ENCODE measurements around the gene CELA1. TPM values are rescaled to one million over a fixed set of nuclear protein-coding genes. Genes with fewer than 3 reads are reported as not detected.

CELA1 gene
- polyA plus RNA-seq, 1 donor from 2014 or later, result not detected

- Histone ChIP-seq H3K9ac (ENCODE audit: low read length) (no peak overlapping the region), H3K27ac (ENCODE audit: low read length) (no peak overlapping the region), H4K20me1 (ENCODE audit: insufficient read depth) (no peaks in the 10 kb centered on the region), H3K4me3 (ENCODE audit: low read length) (no peak overlapping the region), H2AFZ (ENCODE audit: low read depth, low read length) (no peak overlapping the region), H3K9me3 (ENCODE audit: low read length) (no peaks in the 10 kb centered on the region), H3K79me2 (replicated peaks; ENCODE audit: insufficient read depth, low read length) (no peaks in the 10 kb centered on the region), H3K4me2 (ENCODE audit: low read length) (no peak overlapping the region), H3K36me3 (ENCODE audit: insufficient read depth, low read length) (no peaks in the 10 kb centered on the region), H3F3A (ENCODE audit: insufficient read depth, low read length, poor library complexity, severe bottlenecking) (no peaks in the 10 kb centered on the region), H3K9me2 (ENCODE audit: insufficient read depth, low read length) (no peaks in the 10 kb centered on the region), H3K27me3 (ENCODE audit: insufficient read depth, low read depth, low read length) (no peaks in the 10 kb centered on the region)
- TF ChIP-seq RAD21 (conservative IDR thresholded peaks at IDR 0.05) (no peak), SMC3 (conservative IDR thresholded peaks at IDR 0.05; ENCODE audit: poor library complexity) (no peak)
These were observed 24.9 kb upstream of the CELA1 start for GRCh38 chr12:51371295-51371953.

DNA sequence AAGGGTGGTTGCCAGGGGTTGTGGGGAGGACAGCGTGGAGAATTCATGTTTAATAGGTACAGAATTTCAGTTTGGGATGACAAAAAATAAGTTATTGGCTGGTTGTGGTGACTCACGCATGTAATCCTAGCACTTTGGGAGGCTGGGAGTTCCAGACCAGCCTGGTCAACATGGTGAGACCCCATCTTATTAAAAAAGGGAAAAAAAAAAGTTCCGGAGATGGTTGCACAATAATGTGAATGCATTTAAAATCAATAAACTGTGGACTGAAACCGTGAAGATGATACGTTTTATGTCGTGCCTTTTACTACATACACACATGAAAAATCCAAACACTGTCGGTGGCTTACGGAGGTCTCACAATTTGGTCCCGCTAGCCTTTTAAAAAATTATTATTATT lies 24.2 kb upstream of the CELA1 start:
- H3K36me3 ChIP-seq (ENCODE audit: insufficient read depth, low read length), result no peaks in the 10 kb centered on the region
- H3K27me3 ChIP-seq (ENCODE audit: insufficient read depth, low read depth, low read length), result no peaks in the 10 kb centered on the region
- no peaks in the 10 kb centered on the region for H3K9me3 ChIP-seq (ENCODE audit: low read length)
- H3K27ac ChIP-seq (ENCODE audit: low read length), result no peak overlapping the region
- no peak overlapping the region for H3K9ac ChIP-seq (ENCODE audit: low read length)
- H3K4me3 ChIP-seq (ENCODE audit: low read length), result no peak overlapping the region
- no peaks in the 10 kb centered on the region for H4K20me1 ChIP-seq (ENCODE audit: insufficient read depth)
- H3K9me2 ChIP-seq (ENCODE audit: insufficient read depth, low read length), result no peaks in the 10 kb centered on the region
- H3F3A ChIP-seq (ENCODE audit: insufficient read depth, low read length, poor library complexity, severe bottlenecking), result no peaks in the 10 kb centered on the region
- H2AFZ ChIP-seq (ENCODE audit: low read depth, low read length), result no peak overlapping the region
- no peak for TF ChIP-seq EZH2 (IDR thresholded peaks at IDR 0.05; ENCODE audit: borderline replicate concordance, insufficient read depth, low read length, poor library complexity, severe bottlenecking)
- TF ChIP-seq REST (IDR thresholded peaks at IDR 0.05; ENCODE audit: borderline replicate concordance), result no peak
- TF ChIP-seq POLR2AphosphoS5 (IDR thresholded peaks at IDR 0.05), result no peak
- no peak for TF ChIP-seq MXI1 (conservative IDR thresholded peaks at IDR 0.05; ENCODE audit: poor library complexity, severe bottlenecking)
- no peak for TF ChIP-seq TAF1 (IDR thresholded peaks at IDR 0.05; ENCODE audit: low read depth)
- no peak for TF ChIP-seq EP300 (conservative IDR thresholded peaks at IDR 0.05; ENCODE audit: poor library complexity, severe bottlenecking)
- no peak for TF ChIP-seq RAD21 (conservative IDR thresholded peaks at IDR 0.05)
- H3K79me2 ChIP-seq (replicated peaks; ENCODE audit: insufficient read depth, low read length), result no peaks in the 10 kb centered on the region
- H3K4me2 ChIP-seq (ENCODE audit: low read length), result no peak overlapping the region

DNA sequence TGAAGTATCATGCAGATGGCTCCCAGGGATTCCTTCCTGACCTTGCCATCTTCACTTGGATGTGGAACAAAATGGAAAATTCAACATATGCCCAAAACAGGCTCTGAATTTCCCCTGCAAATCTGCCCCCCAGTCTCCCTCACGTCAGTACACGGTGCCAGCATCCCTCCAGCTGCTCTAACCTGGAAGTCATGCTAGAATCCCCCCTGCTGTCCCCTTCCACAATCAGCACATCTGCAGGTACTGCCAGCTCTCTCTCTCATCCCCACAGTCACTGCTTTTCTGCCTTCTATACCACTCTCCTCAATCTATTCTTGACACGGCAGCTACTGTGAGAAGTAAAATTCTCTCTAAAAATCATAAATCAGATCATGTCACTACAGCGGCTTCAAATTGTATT lies 23.1 kb upstream of the CELA1 start:
- H4K20me1 ChIP-seq (ENCODE audit: insufficient read depth), result no peaks in the 10 kb centered on the region
- no peaks in the 10 kb centered on the region for H3K79me2 ChIP-seq (replicated peaks; ENCODE audit: insufficient read depth, low read length)
- H3K4me2 ChIP-seq (ENCODE audit: low read length), result no peak overlapping the region
- H3K9me3 ChIP-seq (ENCODE audit: low read length), result no peaks in the 10 kb centered on the region
- no peak overlapping the region for H2AFZ ChIP-seq (ENCODE audit: low read depth, low read length)
- no peaks in the 10 kb centered on the region for H3K36me3 ChIP-seq (ENCODE audit: insufficient read depth, low read length)
- no peak overlapping the region for H3K9ac ChIP-seq (ENCODE audit: low read length)
- H3K27ac ChIP-seq (ENCODE audit: low read length), result no peak overlapping the region
- no peaks in the 10 kb centered on the region for H3K27me3 ChIP-seq (ENCODE audit: insufficient read depth, low read depth, low read length)
- no peak overlapping the region for H3K4me3 ChIP-seq (ENCODE audit: low read length)
- H3F3A ChIP-seq (ENCODE audit: insufficient read depth, low read length, poor library complexity, severe bottlenecking), result no peaks in the 10 kb centered on the region
- no peaks in the 10 kb centered on the region for H3K9me2 ChIP-seq (ENCODE audit: insufficient read depth, low read length)
- TF ChIP-seq TAF1 (IDR thresholded peaks at IDR 0.05; ENCODE audit: low read depth) (no peak), EZH2 (IDR thresholded peaks at IDR 0.05; ENCODE audit: borderline replicate concordance, insufficient read depth, low read length, poor library complexity, severe bottlenecking) (no peak), POLR2AphosphoS5 (IDR thresholded peaks at IDR 0.05) (no peak), MXI1 (conservative IDR thresholded peaks at IDR 0.05; ENCODE audit: poor library complexity, severe bottlenecking) (no peak), RAD21 (conservative IDR thresholded peaks at IDR 0.05) (no peak), EP300 (conservative IDR thresholded peaks at IDR 0.05; ENCODE audit: poor library complexity, severe bottlenecking) (no peak), SMC3 (conservative IDR thresholded peaks at IDR 0.05; ENCODE audit: poor library complexity) (no peak), REST (IDR thresholded peaks at IDR 0.05; ENCODE audit: borderline replicate concordance) (no peak)
- TF ChIP-seq, protein P1, sequence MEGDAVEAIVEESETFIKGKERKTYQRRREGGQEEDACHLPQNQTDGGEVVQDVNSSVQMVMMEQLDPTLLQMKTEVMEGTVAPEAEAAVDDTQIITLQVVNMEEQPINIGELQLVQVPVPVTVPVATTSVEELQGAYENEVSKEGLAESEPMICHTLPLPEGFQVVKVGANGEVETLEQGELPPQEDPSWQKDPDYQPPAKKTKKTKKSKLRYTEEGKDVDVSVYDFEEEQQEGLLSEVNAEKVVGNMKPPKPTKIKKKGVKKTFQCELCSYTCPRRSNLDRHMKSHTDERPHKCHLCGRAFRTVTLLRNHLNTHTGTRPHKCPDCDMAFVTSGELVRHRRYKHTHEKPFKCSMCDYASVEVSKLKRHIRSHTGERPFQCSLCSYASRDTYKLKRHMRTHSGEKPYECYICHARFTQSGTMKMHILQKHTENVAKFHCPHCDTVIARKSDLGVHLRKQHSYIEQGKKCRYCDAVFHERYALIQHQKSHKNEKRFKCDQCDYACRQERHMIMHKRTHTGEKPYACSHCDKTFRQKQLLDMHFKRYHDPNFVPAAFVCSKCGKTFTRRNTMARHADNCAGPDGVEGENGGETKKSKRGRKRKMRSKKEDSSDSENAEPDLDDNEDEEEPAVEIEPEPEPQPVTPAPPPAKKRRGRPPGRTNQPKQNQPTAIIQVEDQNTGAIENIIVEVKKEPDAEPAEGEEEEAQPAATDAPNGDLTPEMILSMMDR (IDR thresholded peaks at IDR 0.05; ENCODE audit: poor library complexity, severe bottlenecking), result no peak
